ENCODE results near the gene WNT7B.

GRCh38 chr22:45952553-45952952 is 24.4 kb downstream of the WNT7B start:
- TF ChIP-seq, protein P1, sequence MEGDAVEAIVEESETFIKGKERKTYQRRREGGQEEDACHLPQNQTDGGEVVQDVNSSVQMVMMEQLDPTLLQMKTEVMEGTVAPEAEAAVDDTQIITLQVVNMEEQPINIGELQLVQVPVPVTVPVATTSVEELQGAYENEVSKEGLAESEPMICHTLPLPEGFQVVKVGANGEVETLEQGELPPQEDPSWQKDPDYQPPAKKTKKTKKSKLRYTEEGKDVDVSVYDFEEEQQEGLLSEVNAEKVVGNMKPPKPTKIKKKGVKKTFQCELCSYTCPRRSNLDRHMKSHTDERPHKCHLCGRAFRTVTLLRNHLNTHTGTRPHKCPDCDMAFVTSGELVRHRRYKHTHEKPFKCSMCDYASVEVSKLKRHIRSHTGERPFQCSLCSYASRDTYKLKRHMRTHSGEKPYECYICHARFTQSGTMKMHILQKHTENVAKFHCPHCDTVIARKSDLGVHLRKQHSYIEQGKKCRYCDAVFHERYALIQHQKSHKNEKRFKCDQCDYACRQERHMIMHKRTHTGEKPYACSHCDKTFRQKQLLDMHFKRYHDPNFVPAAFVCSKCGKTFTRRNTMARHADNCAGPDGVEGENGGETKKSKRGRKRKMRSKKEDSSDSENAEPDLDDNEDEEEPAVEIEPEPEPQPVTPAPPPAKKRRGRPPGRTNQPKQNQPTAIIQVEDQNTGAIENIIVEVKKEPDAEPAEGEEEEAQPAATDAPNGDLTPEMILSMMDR (IDR thresholded peaks at IDR 0.05): no peak
- TF ChIP-seq POLR2A (IDR thresholded peaks at IDR 0.05) (no peak), POLR2AphosphoS5 (IDR thresholded peaks at IDR 0.05) (no peak)
